Tibial nerve (tissue), 4 donors: ENCODE results near the gene MARS2. TPM values are rescaled to one million over a fixed set of nuclear protein-coding genes. Genes with fewer than 3 reads are reported as not detected.

Experiments
- DNase-seq, 2 donors: peaks; one replicate each; pipeline ENCODE4 v3.0.0-alpha.2; 2019; ENCODE audit warnings: low spot score in 2 of 2
- H3K27ac ChIP-seq, 4 donors: fragments of 200-600 bp; sonication (generic) in 3 of 4; one replicate each; pipeline ENCODE4 v1.5.1; 2017 to 2019; ENCODE audit warnings: mild to moderate bottlenecking in 1 of 4
- H3K27me3 ChIP-seq, 2 donors: fragments of 200-600 bp; sonication (generic) in 1 of 2; one replicate each; pipeline versions ENCODE4 v1.5.1 to v1.6.0; 2017 to 2019
- H3K36me3 ChIP-seq, 3 donors: fragments of 200-600 bp; sonication (generic); one replicate each; pipeline ENCODE4 v1.5.1; 2018 to 2019
- H3K4me1 ChIP-seq, 4 donors: fragments of 200-600 bp; sonication (generic) in 3 of 4; one replicate each; pipeline ENCODE4 v1.5.1; 2017 to 2019
- H3K4me3 ChIP-seq, 4 donors: fragments of 200-600 bp; sonication (generic) in 3 of 4; one replicate each; pipeline ENCODE4 v1.5.1; 2017 to 2019; ENCODE audit warnings: mild to moderate bottlenecking in 1 of 4, moderate library complexity in 1 of 4
- H3K9me3 ChIP-seq, 4 donors: fragments of 200-600 bp; sonication (generic) in 3 of 4; one replicate each; pipeline ENCODE4 v1.5.1; 2017 to 2019
- CTCF ChIP-seq, 5 experiments: fragments of 200-600 bp in 3 of 5; fragments of 450-650 bp in 2 of 5; sonication (generic) in 3 of 5; IDR thresholded peaks; one replicate each; pipeline ENCODE4 v1.5.1; 2016 to 2019; ENCODE audit warnings: antibody characterized with exemption in 5 of 5, mild to moderate bottlenecking in 3 of 5, moderate library complexity in 2 of 5
- EP300 ChIP-seq, 2 donors: sonication (generic); formaldehyde crosslinking; IDR thresholded peaks; one replicate each; pipeline ENCODE4 v1.6.1; 2017; ENCODE audit warnings: antibody characterized with exemption in 2 of 2, mild to moderate bottlenecking in 1 of 2
- POLR2A ChIP-seq, 2 donors: fragments of 450-650 bp; IDR thresholded peaks; one replicate each; pipeline ENCODE4 v1.6.1; 2017; ENCODE audit warnings: antibody characterized with exemption in 2 of 2, mild to moderate bottlenecking in 2 of 2, moderate library complexity in 2 of 2
- WGBS, 2 donors: methylation state at CpG; one replicate each; pipeline ENCODE4 v1.1.5; 2018; 5-methylcytosine and 5-hydroxymethylcytosine counted together
- total RNA-seq, 4 donors: library from RNA; depleted of rRNA; stranded (reverse); fragments of >200 nt; gene quantifications; one replicate each; pipeline ENCODE4 v1.1.0, GENCODE V29; 2016

Gene MARS2
- total RNA-seq, result 1 to 10 TPM; 5.7 to 8.0 (median 6.9) TPM

GRCh38 chr2:197705121-197705911 lies at the start of gene MARS2:
Gene MARS2 (plus strand): TSS chr2:197705369. CDS start chr2:197705406, 37 bp downstream.
- Histone ChIP-seq H3K36me3 (no peaks in the 10 kb centered on the region), H3K4me3 (peak within 1 kb of the TSS; percentile 59 to 90 (median 74)), H3K9me3 (no peaks in the 10 kb centered on the region), H3K4me1 (peaks cover 0 to 40% (median 17%) of the 10 kb centered on the region in 4 donors), H3K27me3 (no peaks in the 10 kb centered on the region), H3K27ac (peak within 1 kb of the TSS; percentile 66 to 90 (median 84))
- peak; percentile 75 to 77 for DNase-seq
- TF ChIP-seq EP300 (IDR thresholded peaks at IDR 0.05) (peak; percentile 11 to 89), CTCF (IDR thresholded peaks at IDR 0.05) (peak in 1 of 5 experiments; percentile 18), POLR2A (IDR thresholded peaks at IDR 0.05) (peak; percentile 6 to 67)
- 0% methylated on average over 27 to 67 of the region's 86 CpGs for WGBS, 2 donors

- no peak for DNase-seq
- Histone ChIP-seq H3K27ac (no peak overlapping the region), H3K4me1 (no peaks in the 10 kb centered on the region), H3K9me3 (peaks cover 0 to 21% (median 2%) of the 10 kb centered on the region in 4 donors), H3K27me3 (no peaks in the 10 kb centered on the region), H3K4me3 (no peak overlapping the region), H3K36me3 (peaks cover 0 to 43% (median 0%) of the 10 kb centered on the region in 3 donors)
- no peak for TF ChIP-seq EP300 (IDR thresholded peaks at IDR 0.05)
- no peak for TF ChIP-seq CTCF (IDR thresholded peaks at IDR 0.05)
- no peak for TF ChIP-seq POLR2A (IDR thresholded peaks at IDR 0.05)
Measured at GRCh38 chr2:197657562-197657961, 47.6 kb upstream of the MARS2 start.

GRCh38 chr2:197661626-197662025 lies 43.5 kb upstream of the MARS2 start:
- peaks cover 0 to 14% (median 0%) of the 10 kb centered on the region in 3 donors for H3K36me3 ChIP-seq
- H3K4me1 ChIP-seq, result no peaks in the 10 kb centered on the region
- H3K27me3 ChIP-seq, result no peaks in the 10 kb centered on the region
- peaks cover 0 to 59% (median 15%) of the 10 kb centered on the region in 4 donors for H3K9me3 ChIP-seq
- DNase-seq, result no peak
- TF ChIP-seq POLR2A (IDR thresholded peaks at IDR 0.05) (no peak), CTCF (IDR thresholded peaks at IDR 0.05) (no peak), EP300 (IDR thresholded peaks at IDR 0.05) (no peak)
- WGBS, 2 donors, result 76 to 79% methylated on average over 3 of the region's 3 CpGs
- H3K4me3 ChIP-seq, result no peak overlapping the region
- H3K27ac ChIP-seq, result no peak overlapping the region

GRCh38 chr2:197666277-197666676 lies 38.9 kb upstream of the MARS2 start:
- no peak for DNase-seq
- Histone ChIP-seq H3K27me3 (no peaks in the 10 kb centered on the region), H3K9me3 (peaks cover 0 to 86% (median 19%) of the 10 kb centered on the region in 4 donors), H3K4me1 (no peaks in the 10 kb centered on the region), H3K27ac (no peak overlapping the region), H3K4me3 (no peak overlapping the region), H3K36me3 (peaks cover 0 to 50% (median 0%) of the 10 kb centered on the region in 3 donors)
- TF ChIP-seq CTCF (IDR thresholded peaks at IDR 0.05) (no peak), EP300 (IDR thresholded peaks at IDR 0.05) (no peak), POLR2A (IDR thresholded peaks at IDR 0.05) (no peak)

- Histone ChIP-seq H3K9me3 (peaks cover 0 to 66% (median 16%) of the 10 kb centered on the region in 4 donors), H3K36me3 (peaks cover 0 to 56% (median 0%) of the 10 kb centered on the region in 3 donors), H3K4me3 (no peak overlapping the region), H3K4me1 (peaks cover 0 to 12% (median 5%) of the 10 kb centered on the region in 4 donors), H3K27ac (no peak overlapping the region), H3K27me3 (no peaks in the 10 kb centered on the region)
- WGBS, 2 donors, result 100% methylated on average over 2 of the region's 3 CpGs; no CpG with 5 or more reads in 1 of the 2 donors
- TF ChIP-seq POLR2A (IDR thresholded peaks at IDR 0.05) (no peak), CTCF (IDR thresholded peaks at IDR 0.05) (no peak), EP300 (IDR thresholded peaks at IDR 0.05) (no peak)
- no peak for DNase-seq
Measured at GRCh38 chr2:197668296-197668695, 36.9 kb upstream of the MARS2 start.
